Fibroblast of gingiva (primary cell): Measurements from ENCODE around the gene SLC43A2.

ENCODE experiments used
- DNase-seq: peaks from one replicate; pipeline ENCODE4 v3.0.0-alpha.2; 2011; ENCODE audit warnings: low read depth

The SLC43A2 gene

DNA sequence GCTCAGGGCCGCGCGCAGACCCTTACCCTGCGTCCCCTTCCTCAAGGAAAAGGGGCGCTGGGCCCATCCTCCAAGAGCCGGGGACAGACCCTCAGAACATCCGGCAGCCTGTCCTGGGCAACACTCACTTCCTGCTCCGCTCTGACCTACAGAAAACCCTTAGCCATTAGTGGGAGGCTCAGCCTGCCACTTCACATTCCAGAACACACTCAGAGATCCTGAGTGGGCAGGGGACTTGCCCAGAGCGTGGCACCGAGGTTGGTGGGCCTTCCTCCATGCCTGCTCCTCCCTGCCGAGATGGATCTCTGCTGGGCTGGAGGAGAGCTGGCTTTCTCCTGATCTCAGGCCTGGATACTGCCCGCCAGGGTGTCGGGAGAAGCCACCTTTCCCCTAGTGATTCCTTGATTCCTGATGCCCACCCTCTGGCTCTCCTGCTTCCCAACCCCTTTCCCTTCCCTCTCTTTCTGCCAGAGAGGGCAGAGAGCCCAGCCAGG, 15.4 kb upstream of the SLC43A2 start:
- DNase-seq: no peak

DNA sequence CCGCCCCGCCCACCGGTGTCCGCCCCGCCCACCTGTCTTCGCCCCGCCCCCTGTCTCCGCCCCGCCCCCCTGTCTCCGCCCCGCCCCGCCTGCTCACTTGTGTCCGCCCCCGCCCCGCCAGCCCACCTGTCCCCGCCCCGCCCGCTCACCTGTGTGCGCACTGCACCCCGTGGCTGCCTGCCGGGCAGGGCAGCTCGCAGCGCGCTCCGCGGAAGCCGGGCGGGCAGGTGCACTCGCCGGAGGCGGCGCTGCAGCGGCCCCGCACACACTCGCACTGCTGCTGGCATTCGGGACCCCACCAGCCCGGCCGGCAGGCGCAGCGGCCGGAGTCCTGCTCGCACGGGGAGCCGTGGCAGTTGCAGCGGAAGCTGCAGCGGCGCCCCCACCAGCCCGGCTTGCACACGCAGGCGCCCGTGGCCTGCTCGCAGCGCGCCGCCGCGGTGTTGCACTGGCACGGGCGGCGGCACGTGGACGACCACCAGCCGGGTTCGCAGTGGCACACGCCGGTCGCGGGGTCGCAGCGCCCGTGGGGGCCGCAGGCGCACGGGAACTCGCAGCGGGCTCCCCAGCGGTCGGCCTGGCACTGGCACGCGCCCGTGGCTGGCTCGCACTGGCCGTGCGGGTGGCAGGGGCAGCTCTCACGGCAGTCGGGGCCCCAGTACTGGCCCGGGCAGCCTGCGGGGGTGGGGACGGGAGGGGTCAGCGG, 14.8 kb upstream of the SLC43A2 start:
- no peak for DNase-seq

DNA sequence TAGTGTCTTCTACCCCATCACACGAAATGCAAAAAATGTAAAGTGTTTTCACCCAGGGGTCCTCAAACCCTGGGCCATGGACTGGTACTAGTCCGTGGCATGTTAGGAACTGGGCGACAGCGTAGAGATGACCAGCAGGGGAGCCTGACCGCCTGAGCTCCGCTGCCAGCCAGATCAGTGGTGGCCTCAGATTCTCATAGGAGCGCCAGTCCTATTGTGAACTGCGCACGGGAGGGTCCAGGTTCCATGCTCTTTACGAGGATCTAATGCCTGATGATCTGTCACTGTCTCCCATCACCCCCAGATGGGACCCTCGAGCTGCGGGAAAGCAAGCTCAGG, 12.4 kb upstream of the SLC43A2 start:
- no peak for DNase-seq

DNA sequence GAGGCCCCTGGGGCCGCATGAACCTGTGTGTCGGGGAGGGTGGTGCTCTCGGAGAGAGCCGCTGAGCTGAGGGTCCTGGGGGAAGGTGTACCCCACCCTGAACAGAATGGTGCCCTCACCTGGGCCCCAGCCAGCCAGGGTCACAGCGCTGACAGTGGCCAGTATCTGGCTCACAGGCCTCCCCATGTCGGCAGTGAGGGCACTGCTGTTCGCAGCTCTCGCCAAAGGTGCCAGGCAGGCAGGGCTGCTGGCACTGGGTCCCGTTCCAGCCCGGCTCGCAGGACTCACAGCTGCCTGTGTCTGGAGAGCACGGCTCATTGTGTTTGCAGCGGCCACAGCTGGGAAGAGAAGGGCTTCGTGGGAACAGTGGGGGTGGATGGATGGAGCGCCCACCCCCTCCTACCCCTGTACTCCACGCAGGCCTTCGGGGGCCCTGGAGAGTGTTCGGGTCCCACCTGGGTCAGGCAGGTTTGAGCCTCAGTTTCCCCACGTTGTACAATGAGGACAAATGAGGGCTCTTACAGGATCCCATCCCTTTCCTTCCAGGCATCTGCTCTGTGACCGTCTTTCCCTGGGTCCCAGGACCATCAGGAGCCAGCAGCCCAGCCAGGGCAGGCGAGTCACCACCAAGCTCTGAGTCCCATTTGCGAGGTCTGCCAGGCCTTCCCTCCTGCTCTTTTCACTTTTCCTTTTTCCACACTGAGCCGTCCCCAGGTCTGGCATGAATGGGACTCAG, 11.9 kb upstream of the SLC43A2 start:
- DNase-seq: no peak

DNA sequence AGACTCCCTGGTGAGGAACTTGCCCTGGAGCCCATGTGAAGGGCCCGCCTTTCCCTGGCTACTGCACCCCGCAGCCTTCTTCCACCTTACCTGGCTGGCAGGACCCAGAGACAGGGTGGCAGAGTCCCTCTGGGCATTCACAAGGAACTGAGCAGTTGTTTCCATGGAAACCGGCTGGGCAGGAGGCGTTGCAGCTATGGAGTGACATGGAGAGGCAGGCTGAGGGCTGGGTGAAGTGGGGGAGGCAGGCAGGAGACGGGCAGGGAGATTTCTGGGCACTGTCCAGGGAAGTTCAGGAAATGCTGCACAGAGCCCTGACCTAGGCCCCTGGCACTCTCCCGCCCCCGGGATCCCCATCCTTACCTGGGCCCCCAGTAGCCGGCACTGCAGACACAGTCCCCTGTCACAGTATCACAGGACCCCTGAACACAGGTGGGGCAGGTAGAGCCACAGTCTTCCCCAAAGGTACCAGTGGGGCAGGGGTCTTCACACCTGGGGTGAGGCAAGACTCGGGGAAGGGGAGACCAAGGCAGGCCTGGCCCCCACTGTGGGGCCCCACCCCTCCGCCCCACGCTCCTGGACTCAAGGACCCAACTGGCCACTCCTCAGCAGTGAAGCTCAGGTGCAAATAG, 11.0 kb upstream of the SLC43A2 start:
- DNase-seq: no peak

DNA sequence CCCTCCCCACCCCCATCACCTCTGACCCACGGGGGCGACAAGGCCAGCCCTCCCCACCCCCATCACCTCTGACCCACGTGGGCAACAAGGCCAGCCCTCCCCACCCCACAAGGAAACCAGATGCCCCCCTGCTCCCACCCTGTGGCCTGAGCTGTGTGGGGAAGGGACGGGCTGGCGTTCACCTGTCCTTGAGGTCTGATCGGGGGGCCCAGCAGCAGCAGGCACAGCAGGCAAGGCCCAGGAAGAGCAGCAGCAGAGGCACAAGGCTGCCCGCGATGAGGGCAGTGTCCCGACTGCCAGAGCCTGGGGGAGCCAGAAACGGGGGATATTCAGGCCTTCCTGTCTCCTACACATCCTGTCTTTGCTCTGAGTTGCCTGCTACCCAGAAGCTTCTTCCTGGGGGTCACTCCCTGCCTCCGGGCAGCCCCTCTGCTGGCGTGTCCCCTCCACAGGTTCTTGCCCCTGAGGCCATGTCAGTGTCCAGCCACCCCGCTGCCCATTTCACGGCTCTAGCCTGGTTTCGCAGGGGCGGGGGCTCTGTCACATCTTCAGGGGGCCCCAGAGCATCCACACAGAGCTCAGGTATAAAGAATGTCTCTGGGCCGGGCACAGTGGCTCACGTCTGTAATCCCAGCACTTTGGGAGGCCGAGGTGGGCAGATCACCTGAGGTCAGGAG, 10.1 kb upstream of the SLC43A2 start:
- no peak for DNase-seq

DNA sequence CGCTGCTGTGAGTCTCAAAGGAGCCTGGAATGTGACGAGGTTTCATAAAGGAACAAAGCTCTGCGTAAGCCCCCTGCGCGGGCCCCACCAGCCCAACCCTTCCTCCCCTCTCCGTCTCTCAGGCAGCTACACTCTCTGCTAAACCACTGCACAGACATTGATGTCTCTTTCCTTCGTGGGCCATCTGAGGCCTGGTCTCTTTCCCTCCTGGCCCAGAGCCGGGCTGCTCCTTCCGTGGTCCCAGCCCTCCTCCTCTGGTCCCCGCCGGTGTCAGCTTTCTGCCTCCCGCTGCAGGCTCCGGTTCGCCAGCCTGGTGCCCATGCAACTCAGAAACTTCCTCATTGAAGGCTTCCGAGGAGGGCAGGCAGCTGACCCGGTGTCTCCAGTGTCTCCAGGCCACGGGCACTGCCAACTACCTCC, 9.5 kb upstream of the SLC43A2 start:
- DNase-seq: no peak

DNA sequence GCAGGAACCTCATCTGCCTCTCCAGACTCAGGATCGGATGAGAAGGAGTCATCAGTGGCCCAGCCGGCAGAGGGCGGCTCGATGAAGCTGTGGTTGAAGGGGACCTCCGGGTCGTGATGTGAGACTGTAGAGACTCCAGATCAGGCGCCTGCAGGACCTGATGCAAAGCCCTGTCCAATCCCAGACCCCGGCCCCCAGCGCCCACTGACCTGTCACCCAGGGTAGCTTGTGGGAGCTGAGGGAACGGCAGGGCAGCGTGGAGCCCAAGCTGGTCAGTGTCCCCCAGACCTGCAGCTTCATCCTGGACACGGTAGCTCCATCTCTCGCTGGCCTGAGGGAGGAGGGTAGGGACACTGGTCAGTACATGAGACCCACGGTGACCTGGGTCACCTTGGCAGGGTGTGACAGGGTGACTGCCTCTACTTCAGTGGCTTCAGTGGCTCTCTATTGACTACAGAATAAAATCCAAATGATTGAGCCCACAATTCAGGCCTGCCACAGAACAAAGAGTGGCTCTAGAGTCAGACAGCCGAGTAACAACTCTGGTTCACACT, 8.2 kb upstream of the SLC43A2 start:
- DNase-seq: no peak

DNA sequence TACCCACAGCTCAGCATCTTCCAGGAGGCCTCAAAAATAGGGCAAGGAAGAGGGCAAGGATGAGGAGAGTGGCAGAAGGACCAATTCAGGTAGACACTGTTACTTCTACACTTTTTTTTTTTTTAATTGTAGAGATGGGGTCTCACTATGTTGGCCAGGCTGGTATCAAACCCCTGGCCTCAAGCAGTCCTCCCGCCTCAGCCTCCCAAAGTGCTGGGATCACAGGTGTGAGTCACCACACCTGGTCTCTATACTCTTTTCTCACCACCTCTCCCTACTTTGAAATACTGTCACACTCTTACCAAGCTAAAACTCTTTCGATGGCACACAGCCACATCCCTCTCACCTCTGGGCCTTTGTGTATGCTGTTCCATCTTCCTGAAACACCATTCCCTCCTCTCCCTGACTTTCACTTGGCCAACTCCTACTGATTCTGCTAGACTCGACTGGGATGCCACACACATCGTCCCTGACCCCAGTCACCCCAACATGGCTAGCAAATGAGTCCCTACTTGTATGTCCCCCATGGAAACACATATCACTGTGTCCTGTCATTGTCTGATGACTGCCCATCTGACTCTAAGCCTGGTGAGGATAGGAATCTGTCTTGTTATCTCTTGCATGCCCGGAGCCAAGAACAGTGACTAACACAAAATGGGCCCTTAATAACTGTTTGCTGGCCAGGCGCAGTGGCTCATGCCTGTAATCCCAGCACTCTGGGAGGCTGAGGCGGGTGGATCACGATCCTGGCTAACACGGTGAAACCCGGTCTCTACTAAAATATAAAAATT, 7.2 kb upstream of the SLC43A2 start:
- DNase-seq: no peak

DNA sequence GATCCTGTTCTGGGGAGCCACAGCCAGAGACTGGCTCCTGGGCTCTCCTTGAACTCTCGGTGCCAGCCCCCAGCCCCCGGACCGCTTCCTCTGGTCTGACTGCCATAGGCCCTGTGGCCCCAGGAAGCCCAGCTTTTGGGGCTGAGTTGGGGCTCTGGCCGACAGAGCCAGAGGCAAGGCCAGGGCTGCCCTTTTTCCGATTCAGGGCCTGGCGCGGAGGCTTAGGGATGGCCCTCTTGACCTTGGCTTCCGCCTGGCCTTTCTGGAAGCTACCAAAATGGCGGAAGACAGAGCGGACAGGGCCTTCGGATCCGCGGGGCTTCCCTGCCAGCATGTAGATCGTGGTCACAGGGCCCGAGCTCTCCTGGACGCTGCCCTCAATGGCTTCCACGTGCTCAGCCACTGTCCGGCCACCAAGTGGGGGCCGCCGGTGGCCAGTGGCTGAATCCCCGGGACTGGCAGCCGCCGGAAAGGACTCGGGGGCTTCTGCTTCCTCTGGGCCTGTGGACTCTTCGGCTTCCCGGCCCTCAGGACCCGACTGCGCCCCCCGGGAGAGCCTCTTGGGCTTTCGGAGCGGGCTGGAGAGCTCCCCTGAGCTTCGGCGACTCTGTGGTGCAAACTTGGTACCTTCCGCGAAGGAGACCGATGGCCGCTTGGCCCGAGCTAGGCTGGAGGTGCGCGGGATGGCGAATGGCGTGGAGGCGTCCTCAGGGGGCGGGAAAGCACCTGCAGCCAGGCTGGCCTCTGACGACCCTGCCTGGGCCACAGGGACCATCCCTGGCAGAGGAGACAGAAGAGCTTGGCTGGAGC, 6.4 kb upstream of the SLC43A2 start:
- DNase-seq: no peak

DNA sequence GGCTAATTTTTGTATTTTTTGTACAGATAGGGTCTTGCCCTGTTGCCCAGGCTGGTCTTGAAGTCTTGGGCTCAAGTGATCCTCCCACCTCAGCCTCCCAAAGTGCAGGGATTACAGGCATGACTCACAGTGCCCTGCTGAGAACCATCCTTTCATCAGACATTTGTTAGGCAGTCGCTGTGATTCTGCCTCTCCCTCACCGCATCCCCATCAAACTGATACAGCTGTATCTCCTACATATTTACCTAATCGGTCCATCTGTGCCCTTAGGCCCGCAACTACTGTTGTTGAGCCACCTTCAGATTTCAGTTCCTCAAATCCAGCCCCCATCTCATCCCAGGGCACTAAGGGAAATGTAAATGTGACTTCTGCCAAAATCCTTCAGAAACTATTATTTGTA, 2.0 kb upstream of the SLC43A2 start:
- no peak for DNase-seq

DNA sequence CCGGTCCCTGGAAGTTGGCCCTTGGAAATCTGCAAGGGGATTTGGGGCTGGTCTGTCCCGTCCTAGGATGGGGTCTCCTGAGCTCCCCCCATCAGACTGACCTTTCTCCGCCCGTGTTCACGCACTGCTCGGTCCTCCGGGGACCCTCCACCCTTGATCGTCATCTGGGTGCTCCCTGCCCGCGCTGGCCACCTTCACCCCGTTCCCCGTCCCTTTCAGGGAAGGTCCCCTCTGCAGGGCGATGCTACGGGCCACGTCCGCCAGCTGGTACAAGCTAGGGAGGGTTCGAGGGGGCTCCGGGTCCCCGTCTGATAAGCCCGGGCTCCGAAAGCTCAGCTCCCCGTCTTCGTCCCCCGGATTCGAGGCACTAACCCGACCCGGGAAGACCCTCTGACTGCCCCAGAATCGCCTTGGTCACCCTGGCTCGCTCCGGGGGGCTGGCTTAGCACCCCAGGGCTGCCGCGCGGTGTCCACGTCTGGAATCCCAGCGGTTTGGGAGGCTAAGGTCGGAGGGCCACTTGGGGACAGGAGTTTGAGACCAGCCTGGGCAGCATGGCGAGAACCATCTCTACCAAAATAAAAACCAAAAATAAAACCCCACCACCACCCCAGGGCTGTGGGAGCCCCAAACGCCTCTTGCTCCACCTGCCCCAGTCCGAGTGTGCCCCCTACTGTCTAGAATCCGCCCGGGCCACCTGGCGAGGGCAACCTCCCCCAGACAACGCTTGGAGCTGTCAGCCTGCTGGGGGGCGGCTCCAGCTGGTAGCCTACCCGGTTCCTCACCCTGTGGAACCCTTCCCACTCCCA, 1.1 kb upstream of the SLC43A2 start:
- DNase-seq: peak; percentile 39

DNA sequence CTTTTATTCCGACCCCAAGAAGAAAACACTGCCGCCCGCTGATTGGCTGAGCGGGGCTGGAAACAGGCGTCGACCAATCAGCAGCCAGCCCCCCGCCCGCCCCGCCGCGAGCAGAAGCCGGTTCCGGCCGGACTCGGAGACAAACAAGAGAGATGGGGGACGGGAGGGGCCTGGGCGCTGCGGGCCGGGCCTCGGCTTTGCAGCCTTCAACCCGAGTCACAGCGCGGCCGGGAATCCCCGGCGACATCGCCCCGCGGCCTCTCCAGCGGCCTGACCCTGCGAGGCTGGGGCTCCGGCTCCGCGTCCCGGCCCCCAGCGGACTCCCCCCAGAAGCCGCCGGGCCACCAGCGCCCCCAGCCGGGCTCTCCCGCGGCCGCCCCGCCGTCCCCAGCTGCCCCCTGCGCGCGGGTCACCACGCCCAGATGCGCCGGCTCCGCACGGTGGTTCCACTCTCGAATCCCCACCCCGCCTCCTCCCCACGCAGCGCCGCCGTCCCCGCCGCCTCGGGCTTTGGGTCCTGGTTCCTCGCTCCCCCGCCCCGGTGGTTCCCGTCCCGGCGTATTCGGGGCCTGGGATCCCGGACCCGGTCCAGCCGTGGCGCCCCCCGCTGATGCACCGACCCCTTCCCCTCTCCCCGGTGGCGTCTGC, 346 bp upstream of the SLC43A2 start:
- peak; percentile 93 for DNase-seq

DNA sequence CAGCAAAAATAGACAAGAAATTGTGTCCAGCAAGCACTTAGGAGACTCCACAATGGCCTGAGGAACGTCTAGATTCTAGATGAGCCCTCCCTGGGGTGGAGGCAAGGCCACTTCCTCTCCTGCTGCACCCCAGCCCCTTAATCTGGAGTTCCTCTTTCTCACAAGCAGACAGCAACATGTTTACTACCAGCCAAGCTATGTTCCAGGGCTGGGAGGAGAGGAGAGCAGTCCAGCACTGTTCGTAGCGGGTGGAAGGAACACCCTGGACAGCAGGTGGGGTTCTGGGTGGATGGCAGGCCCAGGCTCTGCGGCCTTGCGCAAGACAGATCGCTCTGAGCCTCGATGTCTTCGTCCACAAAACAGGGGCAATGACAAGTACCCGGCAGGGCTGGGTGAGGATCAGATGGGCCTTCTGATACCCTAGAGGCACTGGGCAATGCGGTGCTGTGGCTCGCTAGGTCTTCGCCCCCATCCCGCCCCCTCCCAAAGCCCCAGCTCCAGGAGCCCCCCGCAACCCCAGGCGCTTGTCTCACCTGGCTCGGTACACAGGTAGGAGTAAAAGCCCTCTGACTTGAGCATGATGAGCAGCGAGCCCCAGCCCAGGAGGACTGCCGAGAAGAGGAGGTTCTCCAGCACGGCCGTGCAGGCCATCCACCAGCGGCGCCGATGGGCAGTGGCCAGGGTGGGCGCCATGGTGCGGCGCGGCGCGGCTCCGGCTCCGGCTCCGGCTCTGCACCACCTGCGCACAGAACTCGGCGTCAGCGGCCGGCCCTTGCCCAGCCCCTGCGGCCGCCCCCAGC, 1.3 kb downstream of the SLC43A2 start:
- no peak for DNase-seq

DNA sequence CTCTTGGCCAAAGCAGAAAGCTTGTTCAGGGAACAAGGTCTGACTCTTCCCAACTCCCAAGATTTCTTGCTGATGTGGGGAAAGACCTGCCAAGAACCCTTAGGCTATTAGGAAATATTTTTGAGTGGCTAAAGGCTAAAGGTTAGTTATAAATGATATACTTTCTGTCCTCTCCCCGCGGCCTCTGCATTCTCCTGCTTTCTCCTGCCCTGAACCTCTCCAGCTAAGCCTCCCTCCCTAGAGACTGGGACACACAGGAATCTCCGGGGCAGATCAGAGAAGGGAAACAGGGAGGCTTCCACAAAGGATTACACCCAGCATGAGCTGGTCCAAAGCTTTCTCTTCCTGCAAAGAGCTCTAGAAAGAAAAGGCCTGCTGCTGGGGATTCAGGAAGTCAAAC, 2.3 kb downstream of the SLC43A2 start:
- peak; percentile 21 for DNase-seq

DNA sequence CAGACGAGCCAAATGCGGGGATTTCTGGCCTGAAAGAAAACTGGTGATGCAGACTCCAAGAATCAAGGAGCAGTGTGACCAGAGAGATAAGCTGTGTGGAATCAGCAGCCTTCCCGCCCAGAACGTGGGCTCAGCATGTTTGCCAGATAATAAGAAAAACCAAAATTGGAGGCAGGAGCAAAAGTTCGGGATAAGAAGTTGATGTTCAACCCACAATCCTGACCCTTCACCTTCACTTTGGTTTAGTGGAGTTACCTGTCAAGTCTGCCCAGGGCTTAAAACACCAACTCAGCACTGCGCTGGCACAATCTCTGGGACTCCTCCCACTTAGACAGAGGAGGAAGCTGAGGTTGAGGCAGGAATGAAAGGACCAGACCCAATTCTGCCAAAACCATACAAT, 3.1 kb downstream of the SLC43A2 start:
- DNase-seq: no peak

DNA sequence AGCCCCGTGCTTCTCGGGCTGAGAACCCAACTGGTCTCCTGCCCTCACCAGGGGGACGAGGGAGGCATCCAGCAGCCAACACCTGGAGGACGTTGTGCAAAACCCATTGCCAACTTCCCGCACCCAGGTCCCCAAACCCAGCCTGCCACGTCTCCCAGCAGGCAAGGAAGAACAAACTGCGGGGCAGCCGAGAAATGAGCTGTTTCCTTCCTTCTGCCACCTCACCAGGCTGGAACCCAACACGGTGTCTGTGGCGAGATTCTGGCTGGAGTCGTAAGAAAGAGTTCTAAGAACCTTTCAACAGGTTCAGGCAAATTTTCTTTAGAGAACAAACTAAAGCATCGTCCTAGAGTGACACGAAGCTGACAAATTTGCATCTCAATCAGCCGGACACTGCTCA, 3.6 kb downstream of the SLC43A2 start:
- DNase-seq: no peak

DNA sequence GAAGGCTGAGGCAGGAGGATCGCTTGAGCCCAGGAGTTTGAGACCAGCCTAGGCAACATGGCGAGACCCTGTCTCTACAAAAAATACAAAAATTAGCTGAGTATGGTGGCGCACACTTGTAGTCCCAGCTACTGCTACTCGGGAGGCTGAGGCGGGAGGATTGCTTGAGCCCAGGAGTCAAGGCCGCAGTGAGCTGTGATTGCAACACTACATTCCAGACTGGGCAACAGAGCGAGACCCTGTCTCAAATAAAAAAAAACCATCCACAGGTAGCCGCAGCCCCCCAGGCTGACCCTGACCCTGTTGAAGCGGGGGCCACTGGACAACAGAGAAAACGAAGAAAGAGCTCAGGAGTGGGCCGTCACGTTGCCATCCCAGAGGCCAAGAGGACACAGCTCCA, 4.0 kb downstream of the SLC43A2 start:
- DNase-seq: no peak
